MM.1S (cell line): ENCODE measurements around the gene TMEM43.

Source experiments
- CTCF ChIP-seq: fragments of 300-600 bp; sonication (generic); IDR thresholded peaks from 2 replicates; pipeline ENCODE4 v1.5.1; 2016; ENCODE audit warnings: antibody characterized with exemption, low read length, mixed read lengths
- EZH2phosphoT487 ChIP-seq: fragments of 300-600 bp; sonication (generic); IDR thresholded peaks from 2 replicates; pipeline ENCODE4 v1.6.1; 2018; ENCODE audit warnings: antibody characterized with exemption, low read length

- TF ChIP-seq CTCF (no peak), EZH2phosphoT487 (no peak)
Observed at GRCh38 chr3:14126017-14126886, 1.4 kb downstream of the TMEM43 start.
